Adrenal gland (tissue), 5 donors: ENCODE measurements around the gene BCAS4.

ENCODE experiments used
- CTCF ChIP-seq, 6 experiments: fragments of 450-650 bp in 4 of 6; fragments of 200-600 bp in 2 of 6; sonication (generic) in 1 of 6; IDR thresholded peaks; 1 replicate in 5 of 6; 2 replicates in 1 of 6; pipeline versions ENCODE4 v1.5.1 to v1.8.0; 2016 to 2021; ENCODE audit warnings: antibody characterized with exemption in 6 of 6, mild to moderate bottlenecking in 2 of 6, moderate library complexity in 1 of 6
- POLR2A ChIP-seq, 2 donors: fragments of 450-650 bp; IDR thresholded peaks; one replicate each; pipeline ENCODE4 v1.6.1; 2017; ENCODE audit warnings: antibody characterized with exemption in 2 of 2, mild to moderate bottlenecking in 2 of 2, moderate library complexity in 1 of 2
- donor health status: DM: no; HTN: no; CAD: no.

- TF ChIP-seq POLR2A (IDR thresholded peaks at IDR 0.05) = no peak
- TF ChIP-seq CTCF (IDR thresholded peaks at IDR 0.05) = no peak
These were observed 38.4 kb upstream of the BCAS4 start for GRCh38 chr20:50756447-50756846.
